HL-60 (cell line): ENCODE data around the gene DNAJB4.

ENCODE experiments used
- DNase-seq, 2 experiments: peaks; one replicate each; pipeline ENCODE4 v3.0.0-alpha.2; 2010 to 2020; ENCODE audit warnings: low read depth in 1 of 2, low spot score in 1 of 2
- H3K27ac ChIP-seq: fragments of 250-450 bp; sonication (Bioruptor Pico); replicated peaks from 2 replicates; pipeline ENCODE4 v1.5.1; 2020; ENCODE audit warnings: mild to moderate bottlenecking, moderate library complexity
- H3K27me3 ChIP-seq: fragments of 250-450 bp; sonication (Bioruptor Pico); 2 replicates; pipeline ENCODE4 v1.5.1; 2021; ENCODE audit warnings: mild to moderate bottlenecking, moderate library complexity; ENCODE audit not compliant: insufficient read depth, poor library complexity, severe bottlenecking
- H3K4me3 ChIP-seq: replicated peaks from 2 replicates; pipeline ENCODE4 v1.5.1; 2011; ENCODE audit warnings: mild to moderate bottlenecking, control low read depth, low read length; ENCODE audit not compliant: insufficient read depth
- CTCF ChIP-seq: IDR thresholded peaks from one replicate; pipeline ENCODE4 v1.5.1; 2011; ENCODE audit warnings: low read length, control low read depth, inconsistent platforms; ENCODE audit not compliant: insufficient read depth
- GABPA ChIP-seq: IDR thresholded peaks from 2 replicates; pipeline ENCODE4 v1.6.1; 2012; ENCODE audit warnings: low read depth
- POLR2AphosphoS5 ChIP-seq: IDR thresholded peaks from 2 replicates; pipeline ENCODE4 v1.6.1; 2012; ENCODE audit warnings: low read depth
- REST ChIP-seq: IDR thresholded peaks from 2 replicates; pipeline ENCODE4 v1.6.1; 2012; ENCODE audit warnings: low read depth; ENCODE audit not compliant: insufficient replicate concordance
- SPI1 ChIP-seq: IDR thresholded peaks from 2 replicates; pipeline ENCODE4 v1.6.1; 2012; ENCODE audit warnings: low read depth, mild to moderate bottlenecking, borderline replicate concordance

Gene DNAJB4

DNA sequence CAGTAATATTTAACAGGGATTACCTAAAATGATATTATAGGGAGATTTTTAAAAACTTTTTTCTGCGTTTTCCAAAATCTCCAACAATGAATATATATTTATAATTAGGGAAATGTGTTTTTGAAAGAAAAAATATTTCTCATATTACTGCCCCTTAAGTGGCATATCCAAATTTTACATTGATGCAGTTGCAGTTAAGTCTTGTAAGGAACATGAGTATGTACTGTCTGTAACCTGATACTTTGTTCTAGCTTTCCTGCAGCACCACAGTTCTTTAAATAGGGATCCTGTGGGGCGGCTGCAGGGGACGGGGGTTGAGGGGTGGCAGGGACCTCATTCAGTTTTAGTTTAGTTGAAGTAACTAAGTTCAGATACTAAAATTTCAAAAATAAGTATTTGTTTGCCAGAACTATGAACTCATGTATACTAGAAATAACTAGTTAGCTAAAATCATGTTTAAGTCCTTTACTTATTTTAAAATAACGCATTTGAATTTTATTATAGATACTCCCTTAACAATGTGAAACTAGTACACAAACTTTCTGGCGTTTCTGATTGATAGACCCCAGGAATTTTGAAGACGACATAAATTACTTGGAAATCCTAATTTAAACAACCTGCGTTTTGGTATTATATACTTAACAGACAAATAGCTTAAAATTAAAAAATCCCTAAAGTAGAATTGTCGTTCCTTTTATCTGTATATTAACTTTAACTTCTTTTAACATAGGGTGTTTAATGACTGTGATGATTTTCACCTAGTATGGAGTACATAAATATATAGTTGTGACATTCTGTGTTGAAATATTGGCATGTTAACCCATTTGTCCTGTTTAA is 639 bp upstream of the DNAJB4 start:
- TF ChIP-seq POLR2AphosphoS5 (peak; percentile 64; the same call in 1 of the 2 replicates), CTCF (no peak)
- Histone ChIP-seq H3K4me3 (peak overlapping the region; percentile 31), H3K27me3 (no peaks in the 10 kb centered on the region), H3K27ac (peak overlapping the region; percentile 99)
- DNase-seq = peak; percentile 28 to 62

DNA sequence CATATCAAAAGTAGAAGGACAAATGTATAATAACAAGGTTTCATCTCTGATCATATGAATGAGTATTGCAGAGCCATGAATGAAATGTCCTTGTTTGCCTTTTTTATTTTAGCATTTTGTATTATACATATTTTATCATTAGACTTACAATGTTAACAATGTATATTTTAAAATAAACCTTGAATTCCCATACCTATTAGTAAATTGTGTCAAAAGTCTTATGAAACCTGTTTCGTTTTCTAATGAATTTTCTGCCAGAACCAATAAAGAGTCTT is 646 bp downstream of the DNAJB4 start:
- TF ChIP-seq REST (no peak), CTCF (no peak), SPI1 (no peak), GABPA (no peak), POLR2AphosphoS5 (no peak)
- DNase-seq = no peak
- H3K4me3 ChIP-seq = peak overlapping the region; percentile 31
- H3K27me3 ChIP-seq = no peaks in the 10 kb centered on the region
- peak overlapping the region; percentile 99 for H3K27ac ChIP-seq

GRCh38 chr1:78005755-78006154 is 1.0 kb downstream of the DNAJB4 start:
- peak overlapping the region; percentile 99 for H3K27ac ChIP-seq
- H3K4me3 ChIP-seq = peak overlapping the region; percentile 31
- DNase-seq = peak in 1 of 2 experiments; percentile 16
- TF ChIP-seq GABPA (no peak), SPI1 (no peak), CTCF (no peak), POLR2AphosphoS5 (no peak), REST (no peak)
- H3K27me3 ChIP-seq = no peaks in the 10 kb centered on the region

- DNase-seq = no peak
- TF ChIP-seq CTCF = no peak
- TF ChIP-seq SPI1 = no peak
- no peak for TF ChIP-seq REST
- TF ChIP-seq POLR2AphosphoS5 = no peak
- TF ChIP-seq GABPA = no peak
- H3K4me3 ChIP-seq = no peak overlapping the region
- no peak overlapping the region for H3K27ac ChIP-seq
- no peaks in the 10 kb centered on the region for H3K27me3 ChIP-seq
These were observed 1.8 kb downstream of the DNAJB4 start for GRCh38 chr1:78006521-78006920.
